Stomach (tissue), 4 donors: Measurements from ENCODE around the gene CLSTN2.

Source experiments
- EP300 ChIP-seq: sonication (generic); formaldehyde crosslinking; IDR thresholded peaks from one replicate; pipeline ENCODE4 v1.6.1; 2017; ENCODE audit warnings: antibody characterized with exemption
- TF ChIP-seq, protein P1 (sequence below), 7 experiments: fragments of 450-650 bp in 4 of 7; fragments of 200-600 bp in 3 of 7; sonication (generic) in 3 of 7; IDR thresholded peaks; one replicate each; pipeline ENCODE4 v1.5.1; 2016 to 2019; ENCODE audit warnings: antibody characterized with exemption in 7 of 7, control low read depth in 2 of 7, mild to moderate bottlenecking in 1 of 7

DNA sequence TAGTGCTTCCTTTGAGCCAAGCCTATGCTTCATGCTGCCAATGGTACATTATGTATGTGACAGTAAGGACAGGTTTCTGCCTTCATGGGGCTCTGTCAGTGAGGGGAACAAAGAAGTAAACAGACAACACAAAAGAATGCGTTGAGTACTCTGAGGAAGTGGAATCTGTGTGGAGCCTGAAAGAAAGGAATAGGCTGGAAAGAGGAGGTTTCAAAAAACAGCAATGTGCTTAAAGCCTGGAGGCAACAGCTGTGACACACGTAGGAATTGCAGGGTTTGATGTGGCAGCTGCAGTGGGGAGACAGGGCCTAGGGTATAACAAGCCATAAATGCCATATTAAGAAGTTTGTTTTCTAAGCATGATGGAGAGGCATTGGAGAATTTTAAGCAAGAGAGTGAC, 316.7 kb downstream of the CLSTN2 start:
- TF ChIP-seq, protein P1, sequence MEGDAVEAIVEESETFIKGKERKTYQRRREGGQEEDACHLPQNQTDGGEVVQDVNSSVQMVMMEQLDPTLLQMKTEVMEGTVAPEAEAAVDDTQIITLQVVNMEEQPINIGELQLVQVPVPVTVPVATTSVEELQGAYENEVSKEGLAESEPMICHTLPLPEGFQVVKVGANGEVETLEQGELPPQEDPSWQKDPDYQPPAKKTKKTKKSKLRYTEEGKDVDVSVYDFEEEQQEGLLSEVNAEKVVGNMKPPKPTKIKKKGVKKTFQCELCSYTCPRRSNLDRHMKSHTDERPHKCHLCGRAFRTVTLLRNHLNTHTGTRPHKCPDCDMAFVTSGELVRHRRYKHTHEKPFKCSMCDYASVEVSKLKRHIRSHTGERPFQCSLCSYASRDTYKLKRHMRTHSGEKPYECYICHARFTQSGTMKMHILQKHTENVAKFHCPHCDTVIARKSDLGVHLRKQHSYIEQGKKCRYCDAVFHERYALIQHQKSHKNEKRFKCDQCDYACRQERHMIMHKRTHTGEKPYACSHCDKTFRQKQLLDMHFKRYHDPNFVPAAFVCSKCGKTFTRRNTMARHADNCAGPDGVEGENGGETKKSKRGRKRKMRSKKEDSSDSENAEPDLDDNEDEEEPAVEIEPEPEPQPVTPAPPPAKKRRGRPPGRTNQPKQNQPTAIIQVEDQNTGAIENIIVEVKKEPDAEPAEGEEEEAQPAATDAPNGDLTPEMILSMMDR (IDR thresholded peaks at IDR 0.05) = no peak
- TF ChIP-seq EP300 = no peak
